B cell (primary cell): ENCODE results near the gene PSAPL1.

Experiments
- CTCF ChIP-seq: fragments of 200-600 bp; IDR thresholded peaks from one replicate; pipeline ENCODE4 v1.8.0; 2022; ENCODE audit warnings: antibody characterized with exemption, mild to moderate bottlenecking
- EZH2 ChIP-seq: IDR thresholded peaks from 2 replicates; pipeline ENCODE4 v1.6.1; 2012; ENCODE audit warnings: borderline replicate concordance, low read depth, mild to moderate bottlenecking, moderate library complexity, low read length; ENCODE audit not compliant: insufficient read depth, poor library complexity, severe bottlenecking

GRCh38 chr4:7384003-7384928 lies 50.5 kb downstream of the PSAPL1 start:
- TF ChIP-seq CTCF = no peak
- TF ChIP-seq EZH2 = no peak
